Medulla oblongata (tissue), 1 donor: ENCODE results near the gene RBMS1.
"Not testable (repeated sequence)": the region's sequence is repeated elsewhere in the genome, so short reads cannot be mapped to it uniquely, and the experiment has no call there.

Source experiments
- DNase-seq: peaks from one replicate; pipeline ENCODE4 v3.0.0-alpha.2; 2015; ENCODE audit errors: extremely low spot score

Gene RBMS1

DNA sequence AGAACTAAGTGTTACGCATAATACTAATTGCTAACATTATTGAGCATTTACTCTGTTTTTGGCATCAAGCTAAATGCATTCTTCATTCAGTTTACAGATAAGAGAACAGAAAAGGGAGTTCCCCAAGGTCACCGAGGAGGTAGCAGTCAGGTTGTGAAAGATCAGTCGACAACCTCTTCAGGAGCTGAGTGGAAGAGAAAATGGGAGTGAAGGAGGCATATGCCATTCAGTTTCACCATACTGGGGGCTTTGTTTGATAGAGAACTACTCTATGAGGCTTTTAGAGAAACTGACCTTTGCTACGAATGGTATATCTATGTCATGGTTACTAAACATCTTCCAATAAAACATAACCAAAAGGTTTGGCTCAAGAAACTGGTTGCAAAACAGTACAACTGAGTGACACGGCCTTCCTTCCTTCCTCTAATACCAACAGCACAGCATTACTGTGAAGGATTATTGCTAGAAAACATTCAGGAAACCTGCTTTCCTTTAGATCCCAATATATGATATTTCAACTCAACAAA, 112.1 kb downstream of the RBMS1 start:
- no peak for DNase-seq

DNA sequence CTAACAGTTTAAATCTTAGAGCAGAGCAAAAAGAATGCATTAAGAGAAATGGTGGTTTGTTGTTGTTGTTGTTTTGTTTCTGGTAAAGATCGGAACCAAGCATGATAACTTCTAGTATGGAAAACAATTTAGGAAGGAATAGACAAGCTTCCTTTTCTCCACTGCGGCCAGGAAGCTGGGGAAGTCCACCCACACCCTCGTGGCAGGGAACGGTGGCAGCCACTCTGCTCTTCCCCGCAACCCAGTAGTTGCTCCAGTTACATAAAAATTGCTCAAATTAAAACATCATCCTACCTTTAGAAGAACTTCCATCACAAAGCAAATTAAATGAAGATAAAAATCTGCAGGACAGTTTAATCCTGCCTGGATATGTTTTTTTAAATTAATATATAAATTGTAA, 113.0 kb downstream of the RBMS1 start:
- DNase-seq, result no peak

DNA sequence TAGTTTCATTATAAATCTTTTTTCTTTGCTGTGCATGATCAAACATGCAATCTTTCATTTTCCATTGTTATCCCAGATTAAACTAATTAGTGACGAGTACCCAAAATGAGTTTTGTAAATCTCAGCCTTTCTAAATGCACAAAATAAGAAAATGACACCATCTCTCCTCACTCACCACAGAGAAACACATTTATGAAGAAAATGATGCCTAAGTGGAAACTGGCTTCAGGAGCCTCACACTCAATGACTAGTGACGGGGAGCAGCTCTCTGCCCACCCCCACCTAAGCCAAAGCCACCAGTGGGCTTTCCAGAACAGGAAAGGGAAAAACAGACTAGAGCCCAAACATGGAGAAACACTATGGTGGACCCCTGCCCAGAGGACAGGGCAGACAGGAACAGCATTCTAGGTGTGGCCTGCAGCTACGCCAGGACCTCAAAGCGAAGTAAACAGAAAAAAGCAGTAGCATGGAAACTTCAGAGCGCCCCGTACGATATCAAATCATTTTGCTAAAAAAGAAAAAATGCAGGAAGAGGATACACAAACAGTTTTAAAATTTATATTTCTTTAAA, 113.5 kb downstream of the RBMS1 start:
- no peak for DNase-seq

DNA sequence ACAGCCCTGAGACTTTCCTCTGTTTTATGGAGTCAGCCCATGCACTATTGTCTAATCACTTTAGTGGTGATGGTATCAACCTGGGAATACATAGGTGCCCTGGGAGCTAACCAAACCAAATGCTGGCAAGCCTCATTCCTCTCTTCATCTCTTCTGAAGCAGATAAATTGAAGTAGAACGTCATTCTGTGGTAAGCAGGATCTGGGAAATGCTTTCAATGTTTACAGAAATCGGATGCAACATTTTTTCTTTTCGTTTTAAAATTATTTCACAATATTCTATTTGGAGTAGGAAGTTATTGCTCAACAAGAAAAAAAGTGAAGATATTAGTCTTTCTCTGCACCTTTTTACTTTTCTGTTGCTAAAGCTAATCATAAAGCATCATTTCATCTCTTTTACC, 114.2 kb downstream of the RBMS1 start:
- DNase-seq, result no peak

DNA sequence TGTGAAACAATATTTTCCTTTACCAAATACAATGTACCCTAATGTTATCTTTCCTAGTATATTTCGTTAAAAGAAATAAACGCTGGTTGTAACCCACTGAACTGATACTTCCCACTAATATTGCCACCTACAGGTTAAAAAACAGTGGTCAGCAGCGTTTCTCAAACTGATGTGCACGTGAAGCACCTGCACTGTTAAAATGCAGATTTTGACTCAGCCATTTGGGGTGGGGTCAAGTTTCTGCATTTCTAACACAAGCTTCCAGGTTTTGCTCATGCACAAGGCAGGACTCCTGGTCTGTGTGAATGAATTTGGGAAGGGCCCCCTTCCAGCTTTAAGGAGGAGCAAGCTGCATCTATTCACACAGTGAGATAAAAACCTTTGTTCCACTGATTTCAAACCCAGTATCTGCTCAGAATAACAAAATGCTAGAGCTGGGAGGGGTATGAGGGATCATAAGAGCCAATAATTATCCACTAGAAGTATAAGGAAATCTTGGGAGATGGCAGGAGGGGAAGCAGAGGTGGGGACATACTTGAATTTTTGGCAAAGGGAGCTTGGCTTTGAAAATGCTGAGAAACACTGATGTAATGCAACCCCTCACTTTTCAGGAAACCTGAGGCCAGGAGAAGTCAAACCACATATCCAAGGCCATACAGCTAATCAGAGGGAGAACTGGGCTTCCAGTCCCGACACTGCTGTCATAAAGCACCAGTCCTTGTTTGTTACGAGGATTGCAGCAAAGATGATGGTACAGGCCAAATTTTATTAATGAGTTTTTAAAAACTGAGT, 116.2 kb downstream of the RBMS1 start:
- no peak for DNase-seq

DNA sequence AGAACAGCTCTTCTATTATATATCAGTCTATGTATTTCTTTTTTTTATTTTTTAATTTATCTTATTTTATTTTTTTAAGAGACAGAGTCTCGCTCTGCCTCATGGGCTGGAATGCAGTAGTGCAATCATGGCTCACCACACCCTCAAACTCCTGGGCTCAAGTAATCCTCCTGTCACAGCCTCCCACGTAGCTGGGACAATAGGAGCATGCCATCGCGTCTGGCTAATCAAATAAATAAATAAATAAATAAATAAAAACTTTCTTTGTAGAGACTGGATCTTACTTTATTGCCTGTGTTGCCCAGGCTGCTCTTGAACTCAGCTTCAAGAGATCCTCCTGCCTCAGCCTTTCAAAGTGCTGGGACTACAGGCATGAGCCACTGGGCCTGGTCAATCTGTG, 117.0 kb downstream of the RBMS1 start:
- DNase-seq, result no peak

DNA sequence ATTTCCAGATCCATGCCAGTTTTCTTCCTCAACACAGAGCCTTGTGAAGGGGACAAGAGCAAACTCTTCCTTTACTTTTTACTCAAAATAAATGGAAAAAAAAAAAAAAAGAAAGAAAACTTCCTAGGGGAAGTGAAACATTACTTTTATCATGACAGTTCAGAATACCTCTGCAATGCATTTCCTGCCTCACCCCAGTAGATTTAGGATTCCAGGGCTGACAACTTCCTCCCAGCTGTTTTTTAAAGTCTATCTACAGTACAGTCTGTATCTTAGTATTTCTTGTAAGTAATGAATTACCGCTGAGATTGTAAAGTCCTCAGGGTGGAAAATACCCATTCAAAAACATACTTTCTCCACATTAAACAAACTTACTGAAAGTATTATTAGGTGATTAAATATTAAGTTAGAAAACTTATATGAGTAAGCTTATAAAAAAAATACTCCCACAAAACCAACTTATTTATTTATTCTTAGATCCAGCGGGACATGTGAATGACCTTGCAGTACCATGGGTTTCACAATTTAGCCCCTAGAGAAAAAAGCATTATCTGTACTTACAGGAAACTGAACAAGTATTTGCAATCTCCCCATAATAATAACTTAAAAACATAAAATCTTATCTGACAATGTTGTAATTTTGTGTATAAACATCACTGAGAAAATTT, 117.7 kb downstream of the RBMS1 start:
- DNase-seq, result no peak

DNA sequence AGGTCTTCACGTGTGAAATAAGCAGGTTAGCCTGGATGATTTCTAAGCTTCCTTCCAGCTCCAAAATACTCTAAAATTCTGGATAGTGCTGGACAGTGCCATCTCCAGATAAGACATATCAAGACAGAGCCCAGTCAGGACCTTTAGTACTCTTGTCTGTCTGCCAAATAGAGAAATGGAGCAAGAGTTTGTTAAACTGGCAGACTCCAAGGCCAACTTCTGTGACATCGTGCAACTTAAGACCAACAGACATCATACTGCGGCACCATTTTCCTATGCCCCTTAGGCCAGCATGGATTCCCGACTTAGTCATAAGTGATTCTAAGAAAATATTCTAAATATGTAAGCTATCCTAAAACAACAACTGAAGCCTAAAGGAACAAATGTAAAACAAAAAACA, 118.6 kb downstream of the RBMS1 start:
- no peak for DNase-seq

DNA sequence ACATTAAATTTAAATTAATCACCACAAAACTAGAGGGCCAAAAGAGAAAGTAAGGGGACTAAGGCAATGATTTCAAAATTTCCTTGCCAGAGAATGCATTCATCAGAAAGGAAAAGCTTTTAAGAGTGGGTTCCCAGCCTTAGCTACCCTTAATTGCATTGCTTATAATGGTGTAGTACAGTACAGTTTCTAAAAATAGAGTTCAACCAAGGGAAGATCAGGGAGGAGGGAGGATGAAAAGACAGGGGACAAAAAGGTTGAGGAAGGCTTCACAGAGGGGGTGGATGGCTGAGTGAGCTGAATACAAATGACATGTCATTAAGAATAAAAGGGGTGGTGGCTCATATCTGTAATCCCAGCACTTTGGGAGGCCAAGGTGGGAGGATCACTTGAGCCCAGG, 119.9 kb downstream of the RBMS1 start:
- DNase-seq, result no peak

DNA sequence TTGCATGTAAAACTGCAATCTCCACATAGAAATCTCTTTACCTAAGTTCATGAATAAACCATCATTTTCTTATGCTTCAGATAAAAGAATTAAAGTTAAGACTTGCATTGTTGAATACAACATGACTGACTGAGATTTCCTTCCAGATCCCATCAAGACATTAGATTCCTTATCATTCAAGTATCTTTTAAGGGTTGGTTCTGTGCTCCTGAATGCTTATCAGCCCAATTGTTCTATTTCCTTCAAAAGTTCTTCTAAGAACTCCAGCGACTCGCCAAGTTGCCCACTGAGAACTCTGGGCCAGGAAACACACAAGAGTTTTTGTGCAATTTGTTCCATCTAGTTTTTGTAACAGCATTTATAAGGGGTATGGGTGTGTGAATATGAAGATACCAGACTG, 120.3 kb downstream of the RBMS1 start:
- DNase-seq, result no peak

DNA sequence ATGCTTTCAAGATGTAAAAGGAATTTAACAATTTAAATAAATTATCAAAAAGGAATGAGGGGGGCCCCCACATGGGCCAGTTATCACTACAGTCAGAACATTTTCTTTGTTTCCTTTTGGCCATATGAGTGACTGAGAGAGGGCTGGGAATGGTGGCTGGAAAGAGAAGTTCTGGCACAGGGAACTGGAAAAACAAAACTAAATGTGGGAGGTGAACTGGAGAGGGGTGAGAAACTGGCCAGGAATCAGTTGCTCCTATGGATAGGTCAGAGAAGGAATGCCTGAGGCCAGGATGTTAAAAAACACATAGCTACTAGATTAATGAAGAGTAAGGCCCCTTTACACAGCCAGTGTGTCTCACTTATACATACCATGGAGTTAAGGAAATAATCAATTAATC, 121.0 kb downstream of the RBMS1 start:
- DNase-seq, result no peak

DNA sequence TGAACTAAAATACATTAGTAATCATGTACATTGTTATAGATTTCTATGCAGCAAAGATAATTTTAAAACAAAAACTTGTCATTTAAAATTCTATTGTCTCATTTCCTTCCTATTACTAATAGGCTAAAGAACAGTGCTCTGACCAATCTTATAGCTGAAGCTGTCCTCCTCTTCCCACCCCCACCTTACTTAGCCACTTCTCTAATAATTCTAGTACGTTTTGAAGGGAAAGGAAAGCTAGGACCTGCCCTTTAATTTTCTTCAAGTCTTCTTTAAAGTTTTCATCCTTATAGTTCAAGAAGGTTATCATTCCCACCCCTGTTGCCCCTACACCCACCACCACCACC, 121.6 kb downstream of the RBMS1 start:
- no peak for DNase-seq

DNA sequence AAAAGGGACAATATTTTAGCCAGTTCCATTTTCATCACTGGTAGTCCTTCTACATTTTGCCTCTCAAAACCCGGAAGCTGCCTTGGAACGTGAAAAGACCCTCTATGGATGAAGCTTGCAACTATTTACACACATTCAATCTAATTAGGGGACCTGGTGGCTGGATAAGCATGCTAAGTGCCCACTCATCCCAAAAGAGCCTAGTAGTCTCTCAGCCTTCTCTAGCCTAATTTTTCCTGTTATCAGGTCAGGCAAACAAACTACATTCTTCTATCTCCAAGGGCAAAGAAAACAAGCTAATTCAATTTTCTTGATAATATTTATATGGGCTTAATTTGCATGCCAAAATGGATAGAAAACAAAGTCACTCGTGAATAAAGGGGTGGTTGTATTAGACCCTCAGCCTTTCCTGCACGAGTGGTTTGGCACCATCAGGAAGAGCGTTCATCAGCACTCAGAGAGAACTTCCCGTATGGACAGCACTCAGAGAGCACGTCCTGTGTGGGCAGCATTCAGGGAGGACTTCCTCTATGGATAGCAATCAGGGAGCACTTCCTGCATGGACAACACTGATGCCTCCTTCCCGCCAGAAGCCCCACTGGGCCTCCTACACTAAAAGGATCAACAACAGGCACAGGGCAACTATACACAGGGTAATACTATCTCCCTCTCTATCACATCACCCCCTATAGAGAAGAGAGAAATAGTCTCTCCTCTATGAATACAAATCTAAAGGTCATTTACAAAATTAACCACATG, 122.2 kb downstream of the RBMS1 start:
- DNase-seq, result no peak

DNA sequence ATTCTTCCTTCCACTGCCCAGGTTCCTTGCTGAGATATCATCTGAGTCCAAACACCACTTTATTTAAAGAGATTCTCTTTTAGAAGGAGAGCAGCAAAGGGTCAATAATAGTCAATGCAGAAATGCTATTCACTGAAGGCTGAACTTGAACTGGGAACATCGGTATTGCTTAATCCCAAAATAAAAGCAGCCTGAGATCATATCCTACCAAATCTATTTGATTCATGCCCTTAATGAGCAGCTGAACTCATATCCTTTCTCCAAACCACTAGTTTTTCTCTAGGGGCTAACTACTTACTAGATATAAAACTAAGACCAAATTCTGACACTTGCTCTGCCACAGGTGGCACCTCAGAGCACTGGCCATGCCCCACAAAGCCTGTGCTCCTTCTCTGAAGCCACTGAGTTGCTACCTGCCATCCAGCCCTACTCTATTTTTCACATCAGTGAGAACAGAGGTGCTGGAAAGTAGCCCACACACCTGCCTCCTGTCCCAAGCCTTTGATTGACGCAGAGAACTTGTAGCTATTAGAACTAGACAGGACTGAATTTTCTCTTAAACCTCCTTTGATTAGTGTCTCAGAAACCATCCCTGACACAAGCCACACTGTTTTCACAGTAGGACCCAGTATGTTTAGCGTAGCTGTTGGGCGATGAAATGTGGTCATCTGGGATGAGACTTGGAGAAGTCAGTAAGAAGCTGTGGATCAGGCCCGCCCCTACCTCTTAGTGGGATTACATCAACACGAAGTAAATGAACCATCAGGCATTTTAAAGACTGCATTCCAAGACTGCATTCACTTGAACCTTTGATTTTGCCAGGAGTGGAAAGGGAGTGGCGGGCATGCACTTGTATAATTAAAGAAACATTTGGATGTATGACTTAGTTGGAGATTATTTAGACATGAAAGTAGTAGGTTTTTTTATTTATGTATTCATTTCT, 124.3 kb downstream of the RBMS1 start:
- DNase-seq, result no peak

DNA sequence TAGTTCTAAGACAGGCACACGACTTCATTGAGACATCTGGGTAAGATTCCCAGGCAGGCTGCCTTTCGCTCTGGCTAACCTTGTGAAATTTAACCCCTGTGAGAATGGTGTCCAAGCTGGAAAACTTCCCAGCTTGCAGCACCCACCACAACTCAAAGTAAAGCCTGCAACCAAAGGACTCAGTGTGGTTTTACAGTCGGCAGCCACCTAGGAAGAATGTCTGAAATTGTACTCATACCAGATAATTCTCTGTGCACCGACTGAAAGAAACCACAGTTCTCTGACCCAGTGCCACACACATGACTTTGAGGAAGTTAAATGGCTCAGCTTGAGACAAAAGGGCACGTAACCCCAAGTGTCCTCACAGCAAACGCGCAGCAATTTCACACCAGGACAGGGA, 125.7 kb downstream of the RBMS1 start:
- peak; percentile 79 for DNase-seq

DNA sequence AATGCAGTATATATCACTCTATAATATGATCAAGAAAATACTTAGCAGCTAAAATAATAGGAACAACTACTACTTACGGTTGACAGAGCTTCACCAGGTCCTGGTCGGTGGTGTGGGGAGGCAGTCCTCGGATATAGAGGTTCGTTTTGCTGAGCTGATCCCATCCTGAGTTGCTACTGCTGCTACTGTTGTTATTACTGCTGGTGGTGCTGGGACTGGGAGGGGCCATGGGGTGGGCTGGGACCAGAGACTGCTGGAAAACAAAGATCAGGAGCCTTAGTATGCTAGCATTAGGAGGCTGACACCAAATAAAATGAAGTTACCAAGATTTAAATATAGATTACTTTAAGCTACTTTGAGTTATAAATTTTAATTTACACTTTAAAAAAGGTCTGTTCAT, 126.5 kb downstream of the RBMS1 start:
- DNase-seq, result not testable (repeated sequence)

DNA sequence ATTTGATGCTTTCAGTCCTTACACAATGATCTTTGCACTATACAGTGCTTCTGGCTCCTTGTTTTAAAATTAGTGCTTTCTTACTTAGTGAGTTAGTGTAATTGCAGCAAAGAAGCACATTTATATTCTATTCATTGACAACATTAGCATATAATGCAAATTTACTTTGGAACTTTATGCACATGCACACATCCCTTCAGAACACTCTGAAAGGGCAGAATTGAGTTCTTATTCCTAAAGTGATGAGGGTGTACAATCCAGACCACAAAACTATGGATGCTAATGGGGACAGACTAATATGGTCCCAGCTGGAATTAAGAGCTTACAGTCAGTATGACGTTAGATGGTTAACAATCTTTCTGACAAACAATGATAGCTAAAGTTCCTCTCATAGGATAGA, 127.1 kb downstream of the RBMS1 start:
- no peak for DNase-seq

DNA sequence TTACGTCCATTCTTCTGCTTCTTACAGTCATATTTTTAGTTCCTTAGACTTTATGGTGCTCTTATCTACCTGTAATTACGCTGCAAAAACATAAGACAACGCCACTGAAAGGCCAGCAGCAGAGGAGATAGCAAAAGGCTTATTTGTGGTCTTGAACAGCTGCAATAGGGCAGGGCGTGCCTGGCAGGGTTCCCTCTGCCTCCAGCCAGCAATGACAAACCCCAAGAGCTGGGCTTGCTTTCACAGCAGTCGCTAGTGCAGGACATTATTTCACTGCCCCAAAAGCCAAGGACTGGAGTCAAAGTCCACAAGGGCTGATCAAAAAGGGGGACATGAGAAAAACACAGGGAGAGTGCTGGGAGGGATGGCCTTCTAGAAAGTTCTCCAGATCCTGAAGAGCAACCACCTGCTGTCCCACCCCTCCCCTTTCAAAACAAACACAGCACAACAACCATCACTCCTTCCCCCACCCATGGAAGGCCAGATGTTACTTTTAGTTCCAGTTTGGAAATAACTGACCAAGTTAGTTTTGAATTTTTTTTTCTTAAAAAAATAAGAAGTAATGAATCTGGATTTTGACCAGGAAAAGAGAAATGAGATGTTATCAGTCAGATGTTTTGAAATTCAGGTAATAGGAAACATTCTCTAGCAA, 127.8 kb downstream of the RBMS1 start:
- peak; percentile 23 for DNase-seq

DNA sequence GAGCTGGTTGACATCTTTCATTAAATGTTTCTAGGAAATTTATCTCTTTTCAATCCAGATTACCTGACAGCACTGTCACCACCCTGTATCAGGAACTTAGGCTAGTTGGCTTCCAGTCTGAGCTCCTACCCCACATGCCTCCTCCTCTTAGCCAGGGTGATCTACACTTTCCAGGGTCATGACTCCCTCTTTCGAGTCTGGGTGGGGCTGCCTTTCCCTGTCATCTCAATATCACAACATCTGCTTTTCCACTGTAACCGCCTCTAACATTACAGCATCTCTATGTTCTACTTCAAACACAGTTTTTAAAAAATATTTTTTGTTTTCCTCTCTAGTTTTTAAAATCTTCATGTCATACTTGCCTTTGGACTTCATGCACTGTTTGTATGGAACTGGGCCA, 129.2 kb downstream of the RBMS1 start:
- DNase-seq, result no peak

DNA sequence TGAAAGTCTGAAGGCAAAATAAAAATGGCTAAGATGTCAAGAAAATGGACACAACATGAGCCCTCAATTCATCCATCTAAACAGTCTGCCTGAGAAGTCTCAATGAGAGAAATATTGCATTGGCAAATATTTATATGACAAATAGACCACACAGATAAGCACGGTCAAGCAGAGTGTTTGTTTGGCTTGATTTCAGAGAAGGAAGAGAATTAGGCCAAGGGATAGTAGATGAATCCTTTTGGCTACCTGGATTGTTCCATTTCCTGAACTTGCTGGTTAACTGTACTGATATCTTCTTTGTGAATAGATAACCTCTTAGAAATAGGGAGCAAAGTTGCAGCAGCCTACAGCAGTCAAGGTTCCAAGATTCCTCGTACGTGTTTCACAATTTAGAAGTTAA, 129.6 kb downstream of the RBMS1 start:
- no peak for DNase-seq

DNA sequence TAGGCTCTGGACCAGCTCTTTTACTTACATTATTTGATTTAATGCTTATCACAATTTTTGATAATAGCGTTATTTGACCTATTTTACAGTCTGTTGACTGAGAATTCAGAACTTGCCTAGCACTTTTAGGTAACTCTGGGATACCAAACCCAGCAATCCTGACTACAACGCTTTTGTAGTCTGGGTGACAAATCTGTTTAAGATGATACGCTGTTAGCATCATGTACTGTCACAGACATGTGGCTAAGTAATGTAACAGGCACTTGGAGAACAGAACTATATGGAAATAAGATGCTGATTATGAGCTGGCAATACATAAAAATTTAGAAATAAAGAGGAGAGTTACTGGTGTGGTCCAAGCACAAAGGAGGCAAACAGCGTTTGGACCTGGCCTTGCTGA, 130.6 kb downstream of the RBMS1 start:
- no peak for DNase-seq
